Fibroblast of villous mesenchyme (primary cell): ENCODE measurements around the gene CISD2. TPM values are rescaled to one million over a fixed set of nuclear protein-coding genes. Genes with fewer than 3 reads are reported as not detected.

Experiments used
- DNase-seq: peaks from one replicate; pipeline ENCODE4 v3.0.0-alpha.2; 2010; ENCODE audit warnings: low read depth
- H3K4me3 ChIP-seq: 2 replicates; pipeline ENCODE4 v1.5.1; 2011; ENCODE audit warnings: low read depth, mild to moderate bottlenecking, low read length
- CTCF ChIP-seq: IDR thresholded peaks from 2 replicates; pipeline ENCODE4 v1.5.1; 2012; ENCODE audit warnings: low read depth, mild to moderate bottlenecking, low read length; ENCODE audit not compliant: insufficient read depth
- total RNA-seq: library from RNA; depleted of rRNA; stranded (reverse); fragments of >200 nt; gene quantifications from 2 replicates; pipeline ENCODE4 v1.2.3, GENCODE V29; 2012

CISD2 gene
- total RNA-seq, 1 donor, result 36.3 TPM

- no peak for DNase-seq
- H3K4me3 ChIP-seq, result no peak overlapping the region
- TF ChIP-seq CTCF, result no peak
These were observed 36.7 kb upstream of the CISD2 start for GRCh38 chr4:102832105-102832504.

GRCh38 chr4:102832667-102833066 lies 36.1 kb upstream of the CISD2 start:
- no peak for TF ChIP-seq CTCF
- DNase-seq, result no peak
- no peak overlapping the region for H3K4me3 ChIP-seq

DNA sequence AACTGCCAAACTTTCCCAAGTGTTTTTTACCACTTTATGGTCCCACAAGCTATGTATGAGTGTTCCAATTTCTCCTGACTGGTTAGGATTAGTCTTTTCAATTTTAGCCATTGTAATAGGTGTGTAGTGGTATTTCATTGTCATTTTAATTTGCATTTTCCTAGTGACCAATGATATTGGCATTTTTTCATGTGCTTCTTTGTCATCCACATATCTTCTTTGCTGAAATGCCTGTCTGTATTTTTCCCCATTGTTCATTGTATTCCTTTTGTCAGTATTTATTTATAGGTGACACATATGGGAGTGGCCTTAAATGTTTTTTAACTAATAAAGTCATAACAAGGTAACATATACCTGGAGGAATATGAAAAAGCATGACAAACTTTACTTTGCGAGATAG lies 32.2 kb upstream of the CISD2 start:
- DNase-seq, result no peak
- H3K4me3 ChIP-seq, result no peak overlapping the region
- TF ChIP-seq CTCF, result no peak

GRCh38 chr4:102842367-102842766 lies 26.4 kb upstream of the CISD2 start:
- DNase-seq, result no peak
- TF ChIP-seq CTCF, result no peak
- no peak overlapping the region for H3K4me3 ChIP-seq

GRCh38 chr4:102843273-102843672 lies 25.5 kb upstream of the CISD2 start:
- DNase-seq, result no peak
- H3K4me3 ChIP-seq, result no peak overlapping the region
- no peak for TF ChIP-seq CTCF

- no peak for TF ChIP-seq CTCF
- no peak for DNase-seq
- no peak overlapping the region for H3K4me3 ChIP-seq
These were observed 24.9 kb upstream of the CISD2 start for GRCh38 chr4:102843938-102844337.

DNA sequence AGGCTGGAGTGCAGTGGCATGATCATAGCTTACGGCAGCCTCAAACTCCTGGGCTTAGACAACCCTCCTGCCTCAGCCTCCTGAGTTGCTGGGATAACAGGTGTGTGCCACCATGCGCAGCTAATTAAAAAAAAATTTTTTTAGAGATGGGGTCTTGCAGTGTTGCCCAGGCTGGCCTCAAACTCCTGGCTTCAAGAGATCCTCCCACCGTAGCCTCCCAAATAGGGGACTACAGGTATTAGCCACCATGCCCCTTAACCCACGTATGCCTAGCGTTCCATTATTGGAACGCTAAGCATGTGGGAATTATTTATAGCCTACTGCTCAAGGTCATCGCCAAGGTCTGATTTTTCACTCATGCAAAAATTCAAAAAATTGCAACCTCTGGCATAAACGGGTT lies 21.1 kb upstream of the CISD2 start:
- H3K4me3 ChIP-seq, result no peak overlapping the region
- no peak for DNase-seq
- TF ChIP-seq CTCF, result no peak
